DND-41 (cell line): Measurements from ENCODE around the gene ZDHHC1.
A peak's percentile ranks its signal among the peaks of the same experiment; 100 is the strongest.

Experiments
- ATAC-seq: fragments of 200-7000 bp; cut with Tn5 transposase; 3 replicates; pipeline ENCODE4 v1.9.1; 2021; ENCODE audit warnings: low read depth; ENCODE audit not compliant: insufficient read depth
- DNase-seq: peaks from one replicate; pipeline ENCODE4 v3.0.0-alpha.2; 2020
- H2AFZ ChIP-seq: 2 replicates; pipeline ENCODE4 v1.6.0; 2012; ENCODE audit warnings: low read depth, low read length
- H3K27ac ChIP-seq: 2 replicates; pipeline ENCODE4 v1.5.1; 2012; ENCODE audit warnings: low read length, inconsistent platforms
- H3K27me3 ChIP-seq: fragments of 200-600 bp; sonication (generic); 2 replicates; pipeline ENCODE4 v1.6.0; 2012; ENCODE audit warnings: low read length, mild to moderate bottlenecking, inconsistent platforms; ENCODE audit not compliant: insufficient read depth, poor library complexity
- H3K36me3 ChIP-seq: 2 replicates; pipeline ENCODE4 v1.5.1; 2012; ENCODE audit warnings: low read length, inconsistent platforms; ENCODE audit not compliant: insufficient read depth
- H3K4me1 ChIP-seq: 2 replicates; pipeline ENCODE4 v1.5.1; 2012; ENCODE audit warnings: mild to moderate bottlenecking, low read length; ENCODE audit not compliant: insufficient read depth
- H3K4me2 ChIP-seq: 2 replicates; pipeline ENCODE4 v1.6.0; 2012; ENCODE audit warnings: mild to moderate bottlenecking, moderate library complexity, low read length, inconsistent platforms; ENCODE audit not compliant: insufficient read depth
- H3K4me3 ChIP-seq, 2 experiments: fragments of 200-600 bp in 1 of 2; shearing (Covaris generic) in 1 of 2; 2 replicates each; pipeline ENCODE4 v1.5.1; 2012 to 2016; ENCODE audit warnings: inconsistent platforms in 2 of 2, low read length in 2 of 2, mild to moderate bottlenecking in 2 of 2, low read depth in 1 of 2, moderate library complexity in 1 of 2
- H3K79me2 ChIP-seq: 2 replicates; pipeline ENCODE4 v1.6.0; 2012; ENCODE audit warnings: low read length, inconsistent platforms; ENCODE audit not compliant: insufficient read depth
- H3K9ac ChIP-seq: 2 replicates; pipeline ENCODE4 v1.6.0; 2012; ENCODE audit warnings: low read depth, mild to moderate bottlenecking, inconsistent platforms, low read length, moderate library complexity
- H3K9me3 ChIP-seq: 2 replicates; pipeline ENCODE4 v1.5.1; 2012; ENCODE audit warnings: low read length, moderate library complexity, mild to moderate bottlenecking, inconsistent platforms; ENCODE audit not compliant: insufficient read depth, severe bottlenecking
- H4K20me1 ChIP-seq: 2 replicates; pipeline ENCODE4 v1.6.0; 2012; ENCODE audit warnings: low read length; ENCODE audit not compliant: insufficient read depth
- EZH2 ChIP-seq: IDR thresholded peaks from 3 replicates; pipeline ENCODE4 v1.6.1; 2012; ENCODE audit warnings: borderline replicate concordance, low read depth, mild to moderate bottlenecking, moderate library complexity, low read length, inconsistent platforms; ENCODE audit not compliant: severe bottlenecking
- TF ChIP-seq, protein P1 (sequence below): IDR thresholded peaks from 2 replicates; pipeline ENCODE4 v1.5.1; 2012; ENCODE audit warnings: borderline replicate concordance, low read length, moderate library complexity, mild to moderate bottlenecking; ENCODE audit not compliant: poor library complexity, severe bottlenecking; ENCODE audit errors: extremely low read depth

ZDHHC1 gene

DNA sequence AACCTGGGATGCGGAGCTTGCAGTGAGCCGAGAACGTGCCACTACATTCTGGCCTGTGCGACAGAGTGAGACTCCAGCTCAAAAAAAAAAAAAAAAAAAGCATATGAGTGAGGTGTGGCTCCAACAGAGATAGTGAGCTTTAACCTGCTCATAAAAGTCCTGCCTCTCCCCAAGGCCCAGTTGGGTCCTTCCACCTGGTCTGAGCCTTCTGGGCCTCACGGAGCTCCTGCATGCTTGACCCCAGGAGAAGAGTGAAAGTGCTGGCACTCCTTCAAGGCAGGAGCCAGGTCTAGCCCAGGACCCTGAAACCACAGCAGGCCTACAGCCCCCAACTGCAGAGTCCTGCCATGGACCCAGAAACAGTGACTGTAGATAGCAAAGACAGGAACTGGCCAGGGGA is 32.3 kb upstream of the ZDHHC1 start:
- Histone ChIP-seq H3K36me3 (peaks cover 36% of the 10 kb centered on the region), H3K9ac (no peak overlapping the region), H2AFZ (no peak overlapping the region), H3K4me1 (no peaks in the 10 kb centered on the region), H3K27ac (no peak overlapping the region), H4K20me1 (peaks cover 26% of the 10 kb centered on the region), H3K79me2 (no peaks in the 10 kb centered on the region), H3K4me2 (no peak overlapping the region), H3K27me3 (no peaks in the 10 kb centered on the region), H3K4me3 (no peak overlapping the region), H3K9me3 (no peaks in the 10 kb centered on the region)
- TF ChIP-seq EZH2 = no peak
- ATAC-seq = no peak
- no peak for DNase-seq

DNA sequence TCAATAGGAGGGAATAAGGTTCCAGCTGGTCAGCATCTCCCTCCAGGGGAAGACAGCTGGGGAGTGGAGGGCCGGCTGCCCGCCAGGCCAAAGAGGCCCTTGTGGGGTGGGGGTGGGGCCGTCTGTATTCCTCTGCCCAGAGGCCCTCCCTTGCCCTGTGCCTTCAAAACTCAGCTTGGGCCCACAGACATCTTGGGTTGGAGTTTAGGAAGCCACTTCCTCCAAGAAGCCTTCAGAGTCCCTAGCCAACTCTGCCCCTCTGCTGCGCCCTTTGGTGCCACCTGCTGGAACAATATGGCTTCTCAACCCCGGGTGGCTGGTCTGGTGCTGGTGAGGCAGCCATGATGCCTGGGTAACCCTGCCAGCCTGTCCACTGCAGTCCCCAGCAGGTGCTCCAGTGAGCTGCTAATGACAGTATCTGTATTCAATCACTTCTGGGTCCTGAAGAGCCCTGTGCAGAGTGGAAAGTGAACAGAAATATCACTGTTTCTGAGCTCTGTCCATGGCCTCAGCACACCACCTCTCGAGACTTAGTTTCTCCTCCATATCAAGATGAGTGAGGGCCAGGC is 31.3 kb upstream of the ZDHHC1 start:
- H4K20me1 ChIP-seq = peaks cover 26% of the 10 kb centered on the region
- no peaks in the 10 kb centered on the region for H3K9me3 ChIP-seq
- DNase-seq = peak; percentile 82
- no peak overlapping the region for H2AFZ ChIP-seq
- TF ChIP-seq, protein P1, sequence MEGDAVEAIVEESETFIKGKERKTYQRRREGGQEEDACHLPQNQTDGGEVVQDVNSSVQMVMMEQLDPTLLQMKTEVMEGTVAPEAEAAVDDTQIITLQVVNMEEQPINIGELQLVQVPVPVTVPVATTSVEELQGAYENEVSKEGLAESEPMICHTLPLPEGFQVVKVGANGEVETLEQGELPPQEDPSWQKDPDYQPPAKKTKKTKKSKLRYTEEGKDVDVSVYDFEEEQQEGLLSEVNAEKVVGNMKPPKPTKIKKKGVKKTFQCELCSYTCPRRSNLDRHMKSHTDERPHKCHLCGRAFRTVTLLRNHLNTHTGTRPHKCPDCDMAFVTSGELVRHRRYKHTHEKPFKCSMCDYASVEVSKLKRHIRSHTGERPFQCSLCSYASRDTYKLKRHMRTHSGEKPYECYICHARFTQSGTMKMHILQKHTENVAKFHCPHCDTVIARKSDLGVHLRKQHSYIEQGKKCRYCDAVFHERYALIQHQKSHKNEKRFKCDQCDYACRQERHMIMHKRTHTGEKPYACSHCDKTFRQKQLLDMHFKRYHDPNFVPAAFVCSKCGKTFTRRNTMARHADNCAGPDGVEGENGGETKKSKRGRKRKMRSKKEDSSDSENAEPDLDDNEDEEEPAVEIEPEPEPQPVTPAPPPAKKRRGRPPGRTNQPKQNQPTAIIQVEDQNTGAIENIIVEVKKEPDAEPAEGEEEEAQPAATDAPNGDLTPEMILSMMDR = peak; percentile 84
- no peak for TF ChIP-seq EZH2
- no peaks in the 10 kb centered on the region for H3K79me2 ChIP-seq
- no peak overlapping the region for H3K4me2 ChIP-seq
- H3K27ac ChIP-seq = peak overlapping the region; percentile 40; the same call in 1 of the 2 replicates
- no peaks in the 10 kb centered on the region for H3K27me3 ChIP-seq
- no peak overlapping the region for H3K4me3 ChIP-seq
- peaks cover 34% of the 10 kb centered on the region for H3K36me3 ChIP-seq
- peak; percentile 96 for ATAC-seq
- H3K9ac ChIP-seq = no peak overlapping the region
- H3K4me1 ChIP-seq = no peaks in the 10 kb centered on the region

DNA sequence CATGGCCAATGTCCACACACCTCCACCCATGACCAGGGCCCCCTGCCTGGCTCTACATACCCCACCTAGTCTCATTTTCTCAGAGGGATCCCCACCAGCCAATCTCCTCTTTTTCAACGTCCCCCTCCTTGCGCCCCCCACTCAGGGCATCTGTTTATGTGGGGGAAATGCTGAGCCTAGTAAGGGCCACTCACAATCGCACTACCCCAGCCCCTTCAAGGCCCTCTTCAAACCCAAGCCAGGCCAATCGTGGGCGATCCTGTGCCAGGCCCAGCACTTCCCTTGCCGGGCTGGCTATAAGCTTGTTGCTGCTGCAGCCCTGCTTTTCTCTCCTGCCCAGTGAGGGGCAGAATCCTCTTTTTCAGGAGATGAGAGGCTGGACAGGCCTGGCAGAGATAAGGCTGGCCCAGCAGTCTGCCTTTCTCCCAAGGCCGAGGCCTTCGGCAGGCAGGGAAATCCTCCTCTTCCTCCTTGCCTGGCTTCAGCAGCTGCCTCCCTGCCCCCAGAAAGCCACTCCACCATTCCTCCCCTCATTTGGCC is 30.8 kb upstream of the ZDHHC1 start:
- Histone ChIP-seq H4K20me1 (peaks cover 25% of the 10 kb centered on the region), H3K27ac (peak overlapping the region; percentile 40; the same call in 1 of the 2 replicates), H3K4me3 (no peak overlapping the region), H3K79me2 (no peaks in the 10 kb centered on the region), H3K27me3 (no peaks in the 10 kb centered on the region), H3K9me3 (no peaks in the 10 kb centered on the region), H3K4me1 (no peaks in the 10 kb centered on the region), H2AFZ (no peak overlapping the region), H3K4me2 (no peak overlapping the region), H3K9ac (no peak overlapping the region), H3K36me3 (peaks cover 33% of the 10 kb centered on the region)
- DNase-seq = no peak
- TF ChIP-seq, protein P1 = no peak
- TF ChIP-seq EZH2 = no peak
- ATAC-seq = no peak

DNA sequence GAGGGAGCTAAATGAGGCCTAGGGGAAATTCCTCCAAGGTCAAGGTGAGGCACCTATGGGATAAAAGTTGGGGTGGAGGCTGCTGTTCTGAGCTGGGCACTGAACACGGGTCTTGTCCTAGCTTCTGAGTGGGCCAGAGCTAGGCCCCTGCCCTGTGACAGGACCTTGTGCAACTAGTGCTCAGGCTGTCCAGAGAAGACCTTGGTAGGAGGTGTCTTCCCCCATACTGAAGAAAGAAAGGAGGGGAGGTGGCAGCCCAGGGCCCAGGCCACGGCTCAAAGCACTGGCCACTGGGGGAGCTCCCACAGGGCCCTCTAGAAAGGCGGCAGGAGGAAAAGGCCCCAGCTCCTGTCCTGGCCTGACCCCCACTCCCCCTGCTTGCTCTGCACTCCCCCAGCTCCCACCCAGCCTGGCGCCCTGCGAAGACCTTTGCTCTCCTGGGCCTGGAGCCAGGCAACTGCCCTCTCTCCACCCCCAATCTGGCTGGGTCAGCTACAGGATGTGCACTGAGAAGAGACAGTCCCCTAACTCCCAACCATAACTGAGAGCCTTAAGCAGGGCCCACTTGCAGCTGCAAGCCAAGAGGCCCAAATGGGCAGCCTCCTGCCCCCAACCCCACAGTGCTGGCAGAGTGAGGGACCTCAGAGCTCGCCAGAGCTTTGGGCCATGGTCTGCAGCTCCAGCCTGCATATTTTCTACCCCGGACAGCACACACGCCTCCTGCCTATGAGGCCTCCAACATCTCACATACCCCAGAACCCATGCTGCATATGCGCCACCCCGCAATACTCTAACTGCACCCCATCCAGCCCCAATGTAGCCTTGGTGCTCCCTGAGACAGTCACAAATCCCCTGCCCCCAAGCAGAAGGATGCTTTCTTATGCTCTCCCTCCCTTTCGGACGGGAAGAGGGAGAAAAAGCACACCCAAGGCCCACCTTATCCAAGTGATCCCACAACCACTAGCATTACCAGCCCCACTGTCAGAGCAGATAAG is 29.9 kb upstream of the ZDHHC1 start:
- no peak overlapping the region for H2AFZ ChIP-seq
- no peaks in the 10 kb centered on the region for H3K27me3 ChIP-seq
- no peak overlapping the region for H3K9ac ChIP-seq
- H3K4me3 ChIP-seq = no peak overlapping the region
- peaks cover 22% of the 10 kb centered on the region for H4K20me1 ChIP-seq
- DNase-seq (no peak), ATAC-seq (no peak)
- H3K4me2 ChIP-seq = no peak overlapping the region
- H3K36me3 ChIP-seq = peaks cover 25% of the 10 kb centered on the region
- H3K79me2 ChIP-seq = no peaks in the 10 kb centered on the region
- H3K9me3 ChIP-seq = no peaks in the 10 kb centered on the region
- TF ChIP-seq EZH2 = no peak
- TF ChIP-seq, protein P1 = peak; percentile 1
- no peak overlapping the region for H3K27ac ChIP-seq
- H3K4me1 ChIP-seq = no peaks in the 10 kb centered on the region
